ENCODE data around the gene GPC6.
"Not testable (repeated sequence)": the region's sequence is repeated elsewhere in the genome, so short reads cannot be mapped to it uniquely, and the experiment has no call there.

GPC6 gene

GRCh38 chr13:93473441-93474270 lies 247.0 kb downstream of the GPC6 start:
- no peak overlapping the region for H3K4me3 ChIP-seq (ENCODE audit: low read depth, low read length)
- no peak for DNase-seq (ENCODE audit: low read depth)
- TF ChIP-seq, protein P1, sequence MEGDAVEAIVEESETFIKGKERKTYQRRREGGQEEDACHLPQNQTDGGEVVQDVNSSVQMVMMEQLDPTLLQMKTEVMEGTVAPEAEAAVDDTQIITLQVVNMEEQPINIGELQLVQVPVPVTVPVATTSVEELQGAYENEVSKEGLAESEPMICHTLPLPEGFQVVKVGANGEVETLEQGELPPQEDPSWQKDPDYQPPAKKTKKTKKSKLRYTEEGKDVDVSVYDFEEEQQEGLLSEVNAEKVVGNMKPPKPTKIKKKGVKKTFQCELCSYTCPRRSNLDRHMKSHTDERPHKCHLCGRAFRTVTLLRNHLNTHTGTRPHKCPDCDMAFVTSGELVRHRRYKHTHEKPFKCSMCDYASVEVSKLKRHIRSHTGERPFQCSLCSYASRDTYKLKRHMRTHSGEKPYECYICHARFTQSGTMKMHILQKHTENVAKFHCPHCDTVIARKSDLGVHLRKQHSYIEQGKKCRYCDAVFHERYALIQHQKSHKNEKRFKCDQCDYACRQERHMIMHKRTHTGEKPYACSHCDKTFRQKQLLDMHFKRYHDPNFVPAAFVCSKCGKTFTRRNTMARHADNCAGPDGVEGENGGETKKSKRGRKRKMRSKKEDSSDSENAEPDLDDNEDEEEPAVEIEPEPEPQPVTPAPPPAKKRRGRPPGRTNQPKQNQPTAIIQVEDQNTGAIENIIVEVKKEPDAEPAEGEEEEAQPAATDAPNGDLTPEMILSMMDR (IDR thresholded peaks at IDR 0.05; ENCODE audit: low read depth, low read length, missing control alignments) = no peak

DNA sequence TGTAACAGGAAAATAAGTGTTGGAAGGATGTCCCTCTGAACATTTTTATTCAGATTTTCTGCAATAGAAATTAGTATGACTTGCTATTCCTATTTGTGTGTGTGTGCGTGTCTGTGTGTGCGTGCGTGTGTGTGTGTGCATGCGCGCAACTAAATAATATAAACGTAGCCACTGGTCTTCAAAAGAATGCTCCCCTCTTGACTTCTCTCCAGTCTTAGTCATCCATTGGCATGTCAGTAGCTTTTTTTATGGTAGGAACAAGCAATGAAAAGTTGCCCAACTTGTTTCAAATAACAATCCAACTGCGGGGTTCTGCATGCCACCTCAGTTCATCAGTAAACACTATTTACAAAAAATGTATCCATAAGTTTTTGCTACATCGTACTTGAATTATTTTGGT lies 249.6 kb downstream of the GPC6 start:
- no peak overlapping the region for H3K4me3 ChIP-seq (ENCODE audit: low read depth, low read length)
- TF ChIP-seq, protein P1 (IDR thresholded peaks at IDR 0.05; ENCODE audit: low read depth, low read length, missing control alignments) = no peak

GRCh38 chr13:93477238-93477637 lies 250.6 kb downstream of the GPC6 start:
- H3K4me3 ChIP-seq (ENCODE audit: low read depth, low read length) = no peak overlapping the region
- TF ChIP-seq, protein P1 (IDR thresholded peaks at IDR 0.05; ENCODE audit: low read depth, low read length, missing control alignments) = no peak
- no peak for DNase-seq (ENCODE audit: low read depth)

More for the DNA sequence above, 249.6 kb downstream of the GPC6 start:
- DNase-seq (ENCODE audit: low read depth) = no peak

DNA sequence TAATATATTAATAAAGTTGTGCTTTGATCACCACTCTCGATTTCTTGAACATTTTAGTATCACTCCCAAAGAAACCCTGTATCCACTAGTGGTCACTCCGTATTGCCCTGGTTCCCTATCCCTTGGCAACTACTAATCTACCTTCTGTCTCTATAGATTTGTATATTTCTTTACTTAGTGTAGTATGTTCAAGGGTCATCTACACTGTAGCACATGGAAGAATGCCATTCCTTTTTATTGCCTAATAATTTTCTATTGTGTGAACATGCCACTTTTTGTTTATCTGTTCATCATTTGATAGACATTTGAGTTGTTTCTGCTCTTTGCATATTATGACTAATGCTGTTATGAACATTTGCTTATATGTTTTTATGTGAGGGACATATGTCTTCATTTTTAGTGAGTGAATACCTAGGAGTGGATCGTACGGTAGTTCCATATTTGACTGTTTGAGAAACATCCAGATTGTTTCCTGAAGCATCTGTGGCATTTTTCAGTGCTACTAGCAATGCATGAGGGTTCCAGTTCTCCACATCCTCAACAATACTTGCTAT lies 254.0 kb downstream of the GPC6 start:
- TF ChIP-seq, protein P1 (IDR thresholded peaks at IDR 0.05; ENCODE audit: low read depth, low read length, missing control alignments) = no peak
- no peak overlapping the region for H3K4me3 ChIP-seq (ENCODE audit: low read depth, low read length)
- DNase-seq (ENCODE audit: low read depth) = no peak

- not testable (repeated sequence) for H3K4me3 ChIP-seq (ENCODE audit: low read depth, low read length); DNase-seq (ENCODE audit: low read depth)
Observed at GRCh38 chr13:93496117-93496516, 269.5 kb downstream of the GPC6 start.

DNA sequence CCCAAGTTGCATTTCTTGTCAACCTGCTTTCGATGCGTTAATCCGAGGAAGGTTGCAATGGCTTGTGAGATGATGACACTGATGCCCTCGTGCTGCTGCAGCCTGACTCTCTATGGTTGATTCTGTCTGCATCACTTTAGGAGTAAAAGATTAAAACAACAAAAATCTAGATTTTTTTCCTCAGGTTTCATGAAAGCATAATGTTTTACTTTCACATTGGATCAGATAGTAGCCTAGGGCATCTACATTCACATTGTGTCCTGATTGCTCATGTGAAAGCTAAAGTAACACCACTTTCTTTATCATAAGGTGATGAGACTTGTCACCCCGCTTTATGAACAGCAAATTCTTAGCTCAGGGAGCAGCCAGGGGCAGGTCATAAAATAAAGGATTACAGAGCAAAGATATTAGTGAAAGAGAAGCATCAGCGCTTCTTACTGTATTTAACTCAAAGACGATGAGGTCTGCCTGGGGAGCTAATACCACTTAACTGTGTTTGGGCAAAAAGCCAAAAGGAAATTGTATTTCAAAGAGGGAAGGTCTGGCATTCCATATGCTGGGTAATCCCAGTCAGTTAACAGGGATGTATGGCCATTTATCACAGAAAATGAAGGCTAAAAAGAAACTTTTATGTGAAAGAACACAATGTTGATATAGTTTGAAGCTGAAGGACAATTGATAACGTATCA lies 270.5 kb downstream of the GPC6 start:
- no peak overlapping the region for H3K4me3 ChIP-seq (ENCODE audit: low read depth, low read length)
- no peak for DNase-seq (ENCODE audit: low read depth)
- TF ChIP-seq, protein P1 (IDR thresholded peaks at IDR 0.05; ENCODE audit: low read depth, low read length, missing control alignments) = no peak

DNA sequence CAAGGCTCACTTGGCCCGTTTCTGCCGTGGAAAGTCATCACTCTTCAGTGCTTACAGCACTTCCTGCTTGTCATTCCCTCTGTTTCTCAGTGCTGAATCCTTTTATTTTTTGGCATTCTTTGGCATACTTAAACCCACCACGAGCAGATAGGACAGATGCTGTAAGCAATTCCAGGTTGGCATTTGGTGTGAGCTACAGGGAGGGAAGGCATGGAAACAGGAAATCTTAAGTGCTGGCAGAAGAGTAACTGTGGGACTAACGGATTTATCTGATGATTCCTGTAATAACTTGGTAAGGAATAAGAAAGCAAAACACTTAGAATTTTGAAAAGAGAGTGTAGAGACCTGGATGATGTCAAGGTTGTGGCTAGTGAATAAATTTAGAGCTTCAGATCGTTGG lies 273.4 kb downstream of the GPC6 start:
- no peak for DNase-seq (ENCODE audit: low read depth)
- no peak overlapping the region for H3K4me3 ChIP-seq (ENCODE audit: low read depth, low read length)
- TF ChIP-seq, protein P1 (IDR thresholded peaks at IDR 0.05; ENCODE audit: low read depth, low read length, missing control alignments) = no peak

Data from GM12864 (cell line).